Measurements from ENCODE around the gene GRB7. TPM values are rescaled to one million over a fixed set of nuclear protein-coding genes. Genes with fewer than 3 reads are reported as not detected.
"Not testable (repeated sequence)": the region's sequence is repeated elsewhere in the genome, so short reads cannot be mapped to it uniquely, and the experiment has no call there.

The GRB7 gene
- total and polyA plus RNA-seq, 8 donors: 12.4 to 34.2 (median 28.2) TPM

DNA sequence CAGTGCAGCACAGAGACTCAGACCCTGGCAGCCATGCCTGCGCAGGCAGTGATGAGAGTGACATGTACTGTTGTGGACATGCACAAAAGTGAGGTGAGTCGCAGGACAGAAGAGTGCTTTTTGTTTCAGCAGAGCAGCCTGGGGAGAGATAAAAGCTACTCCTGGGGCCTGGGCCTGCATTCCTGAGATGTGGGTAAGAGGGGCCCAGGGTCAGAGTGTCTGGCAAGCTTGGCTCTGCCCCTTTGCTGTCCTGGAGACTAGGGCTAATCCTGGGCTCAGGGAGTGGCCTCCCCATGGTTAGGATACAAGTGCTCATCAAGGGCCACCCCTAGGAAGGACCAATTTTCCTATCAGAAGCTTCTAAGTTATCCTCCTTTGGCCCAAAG is 42.7 kb upstream of the GRB7 start:
- DNase-seq: no peak
- Histone ChIP-seq H3K27me3 (peaks cover 0 to 21% of the 10 kb centered on the region in 2 donors), H3K27ac (no peak overlapping the region), H3K9me3 (no peaks in the 10 kb centered on the region), H3K4me1 (peaks cover 0 to 8% of the 10 kb centered on the region in 2 donors), H3K36me3 (no peaks in the 10 kb centered on the region), H3K4me3 (no peak overlapping the region)
- no peak for TF ChIP-seq CTCF (IDR thresholded peaks at IDR 0.05)
- ATAC-seq: no peak
- intact Hi-C loops (cut with DNase I): no loop called here

DNA sequence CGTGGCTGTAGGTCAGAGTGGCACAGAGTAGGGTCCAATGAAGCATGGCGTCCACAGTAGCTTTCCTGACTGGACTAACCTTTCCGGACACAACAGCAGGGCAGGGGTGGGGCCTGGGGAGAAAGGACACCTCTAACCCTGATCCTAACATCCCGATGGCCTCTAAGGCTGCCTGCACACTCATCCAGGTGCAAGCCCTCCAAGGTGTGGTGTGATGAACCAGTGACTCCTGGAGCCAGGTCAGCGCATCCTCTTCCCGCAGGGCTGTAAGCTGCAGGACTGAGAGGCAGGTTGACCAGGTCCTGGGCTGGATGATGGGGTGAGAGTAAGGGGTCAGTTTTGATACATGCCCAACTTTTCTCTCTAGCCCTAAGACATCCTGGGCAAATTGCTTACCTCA is 41.0 kb upstream of the GRB7 start:
- H3K36me3 ChIP-seq: no peaks in the 10 kb centered on the region
- peaks cover 6 to 15% of the 10 kb centered on the region in 2 donors for H3K4me1 ChIP-seq
- TF ChIP-seq CTCF (IDR thresholded peaks at IDR 0.05): no peak
- ATAC-seq (no peak), DNase-seq (peak in 1 of 4 donors; percentile 16)
- H3K27ac ChIP-seq: no peak overlapping the region
- no peaks in the 10 kb centered on the region for H3K9me3 ChIP-seq
- H3K4me3 ChIP-seq: no peak overlapping the region
- H3K27me3 ChIP-seq: peaks cover 0 to 35% of the 10 kb centered on the region in 2 donors
- intact Hi-C loops (cut with DNase I): no loop called here

- no peak for TF ChIP-seq CTCF (IDR thresholded peaks at IDR 0.05)
- Histone ChIP-seq H3K9me3 (no peaks in the 10 kb centered on the region), H3K27me3 (peaks cover 0 to 39% of the 10 kb centered on the region in 2 donors), H3K4me1 (peaks cover 8 to 19% of the 10 kb centered on the region in 2 donors), H3K27ac (no peak overlapping the region), H3K36me3 (no peaks in the 10 kb centered on the region), H3K4me3 (no peak overlapping the region)
- DNase-seq: no peak
- no peak for ATAC-seq
- intact Hi-C loops (cut with DNase I): no loop called here
These were observed 39.8 kb upstream of the GRB7 start for GRCh38 chr17:39697961-39698360.

GRCh38 chr17:39699157-39699817 is 38.5 kb upstream of the GRB7 start:
- intact Hi-C loops (cut with DNase I); ATAC-seq; H3K36me3 ChIP-seq; H3K9me3 ChIP-seq: not testable (repeated sequence)
- H3K27me3 ChIP-seq: peaks cover 0 to 39% of the 10 kb centered on the region in 2 donors
- peak overlapping the region; percentile 47 to 76 for H3K27ac ChIP-seq
- DNase-seq: peak in 1 of 4 donors; percentile 3
- peaks cover 12 to 31% of the 10 kb centered on the region in 2 donors for H3K4me1 ChIP-seq
- peak overlapping the region; percentile 54 to 67 for H3K4me3 ChIP-seq

GRCh38 chr17:39699818-39700147 is 38.0 kb upstream of the GRB7 start, which contains the start of gene ERBB2:
ERBB2 (plus strand) TSS chr17:39700064; CDS start chr17:39700239, 175 bp downstream.
- Histone ChIP-seq H3K4me3 (peak within 1 kb of the TSS; percentile 54 to 67), H3K9me3 (no peaks in the 10 kb centered on the region), H3K4me1 (peaks cover 12 to 35% of the 10 kb centered on the region in 2 donors), H3K36me3 (no peaks in the 10 kb centered on the region), H3K27ac (peak within 1 kb of the TSS; percentile 47 to 76), H3K27me3 (peaks cover 0 to 39% of the 10 kb centered on the region in 2 donors)
- intact Hi-C loops (cut with DNase I): no loop called here
- DNase-seq (peak in 3 of 4 donors; percentile 70 to 91 (median 79)), ATAC-seq (peak; percentile 85)
- no peak for TF ChIP-seq CTCF (IDR thresholded peaks at IDR 0.05)
